HepG2 (cell line): ENCODE measurements around the gene PXMP4. TPM values are rescaled to one million over a fixed set of nuclear protein-coding genes. Genes with fewer than 3 reads are reported as not detected.

Source experiments
- ELF3 ChIP-seq: IDR thresholded peaks from 2 replicates; pipeline ENCODE4 v1.6.1; 2016; ENCODE audit warnings: missing genetic modification reagents, missing compliant biosample characterization
- GATAD1 ChIP-seq: IDR thresholded peaks from 2 replicates; pipeline ENCODE4 v1.6.1; 2016; ENCODE audit warnings: missing genetic modification reagents, missing compliant biosample characterization
- NR2F1 ChIP-seq, 2 experiments: fragments of 450-650 bp in 1 of 2; formaldehyde crosslinking in 1 of 2; IDR thresholded peaks; 2 replicates each; pipeline versions ENCODE4 v1.5.0 to v1.6.1; 2016 to 2020; ENCODE audit warnings: mild to moderate bottlenecking in 1 of 2, missing compliant biosample characterization in 1 of 2, missing genetic modification reagents in 1 of 2, moderate library complexity in 1 of 2
- TP53 ChIP-seq: sonication (generic); formaldehyde crosslinking; conservative IDR thresholded peaks from 2 replicates; pipeline ENCODE4 v1.4.0; 2020; ENCODE audit warnings: missing genetic modification reagents
- ZNF225 ChIP-seq: sonication (generic); formaldehyde crosslinking; IDR thresholded peaks from 2 replicates; pipeline ENCODE4 v1.4.0; 2020; ENCODE audit warnings: mild to moderate bottlenecking, missing genetic modification reagents
- ZNF556 ChIP-seq: sonication (generic); formaldehyde crosslinking; IDR thresholded peaks from 2 replicates; pipeline ENCODE4 v1.4.0; 2020; ENCODE audit warnings: mild to moderate bottlenecking, missing genetic modification reagents, borderline replicate concordance
- ZNF605 ChIP-seq: sonication (generic); formaldehyde crosslinking; IDR thresholded peaks from 2 replicates; pipeline ENCODE4 v1.8.0; 2022; ENCODE audit warnings: mild to moderate bottlenecking, missing genetic modification reagents
- ZNF747 ChIP-seq: sonication (generic); formaldehyde crosslinking; IDR thresholded peaks from 2 replicates; pipeline ENCODE4 v1.8.1; 2023; ENCODE audit warnings: missing genetic modification reagents, mild to moderate bottlenecking, borderline replicate concordance
- polyA plus RNA-seq, 8 experiments: library from polyadenylated mRNA; depleted of rRNA in 3 of 8; stranded (reverse) in 7 of 8; unstranded in 1 of 8; fragments of >200 nt; fragmentation: Illumina TruSeq in 4 of 8; extraction: Trizol in 4 of 8; gene quantifications; 2 replicates each; pipeline versions ENCODE4 v1.2.1 to v1.2.3, GENCODE V29; 2011 to 2016; ENCODE audit warnings: low read depth in 4 of 8, missing spikeins in 1 of 8, mixed read lengths in 1 of 8; ENCODE audit not compliant: insufficient read depth in 1 of 8
- total RNA-seq, 5 experiments: library from RNA; depleted of rRNA; stranded (reverse); fragments of >200 nt; fragmentation: Illumina TruSeq; extraction: Trizol; gene quantifications; 2 replicates each; pipeline ENCODE4 v1.2.3, GENCODE V29; 2016; ENCODE audit warnings: low read depth in 1 of 5
- TF ChIP-seq, protein P1 (sequence below): sonication (generic); formaldehyde crosslinking; IDR thresholded peaks from 2 replicates; pipeline ENCODE4 v1.5.1; 2020; ENCODE audit warnings: mild to moderate bottlenecking, missing genetic modification reagents, moderate library complexity
- TF ChIP-seq, protein P2 (sequence below), 2 experiments: IDR thresholded peaks; 2 replicates each; pipeline ENCODE4 v1.6.1; 2011 to 2012; ENCODE audit warnings: low read length in 2 of 2, borderline replicate concordance in 1 of 2, low read depth in 1 of 2, mild to moderate bottlenecking in 1 of 2, moderate library complexity in 1 of 2
- TF ChIP-seq, protein P3 (sequence below): IDR thresholded peaks from 2 replicates; pipeline ENCODE4 v1.6.1; 2016
- TF ChIP-seq, protein P4 (sequence below): sonication (generic); formaldehyde crosslinking; IDR thresholded peaks from 2 replicates; pipeline ENCODE4 v1.4.0; 2020; ENCODE audit warnings: mild to moderate bottlenecking, missing genetic modification reagents
- TF ChIP-seq, protein P5 (sequence below): sonication (generic); formaldehyde crosslinking; IDR thresholded peaks from 2 replicates; pipeline ENCODE4 v1.5.0; 2020; ENCODE audit warnings: missing genetic modification reagents, mild to moderate bottlenecking, borderline replicate concordance
- TF ChIP-seq, protein P6 (sequence below): sonication (generic); formaldehyde crosslinking; IDR thresholded peaks from 2 replicates; pipeline ENCODE4 v1.5.1; 2020; ENCODE audit warnings: mild to moderate bottlenecking, missing genetic modification reagents, moderate library complexity

PXMP4 gene
- total and polyA plus RNA-seq, 2 of the 13 experiments (the other 11 are each of a cell fraction or from before 2014, with no cell fraction given) = not detected

DNA sequence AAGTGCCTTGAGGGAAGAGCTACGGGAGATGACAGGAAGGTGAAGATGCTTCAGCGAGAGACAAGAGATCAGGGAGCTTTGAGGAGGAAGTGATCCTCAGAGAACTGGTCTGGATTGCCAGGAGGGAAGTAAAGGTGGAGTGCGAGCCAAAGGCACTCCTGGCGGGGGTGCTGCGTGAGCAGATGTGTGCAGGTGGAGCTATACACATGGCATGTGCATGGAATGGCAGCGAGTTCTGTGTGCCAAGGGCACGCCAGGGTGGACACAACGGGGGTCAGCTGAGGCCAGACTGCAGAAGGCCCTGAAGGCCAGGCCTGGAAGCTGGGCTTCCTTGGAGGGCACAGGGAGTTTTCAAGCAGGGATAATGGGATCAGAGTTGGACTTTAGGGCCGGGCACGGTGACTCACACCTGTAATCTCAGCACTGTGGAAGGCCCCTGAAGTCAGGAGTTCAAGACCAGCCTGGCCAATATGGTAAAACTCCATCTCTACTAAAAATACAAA lies 6.2 kb downstream of the PXMP4 start (continued):
- TF ChIP-seq, protein P1, sequence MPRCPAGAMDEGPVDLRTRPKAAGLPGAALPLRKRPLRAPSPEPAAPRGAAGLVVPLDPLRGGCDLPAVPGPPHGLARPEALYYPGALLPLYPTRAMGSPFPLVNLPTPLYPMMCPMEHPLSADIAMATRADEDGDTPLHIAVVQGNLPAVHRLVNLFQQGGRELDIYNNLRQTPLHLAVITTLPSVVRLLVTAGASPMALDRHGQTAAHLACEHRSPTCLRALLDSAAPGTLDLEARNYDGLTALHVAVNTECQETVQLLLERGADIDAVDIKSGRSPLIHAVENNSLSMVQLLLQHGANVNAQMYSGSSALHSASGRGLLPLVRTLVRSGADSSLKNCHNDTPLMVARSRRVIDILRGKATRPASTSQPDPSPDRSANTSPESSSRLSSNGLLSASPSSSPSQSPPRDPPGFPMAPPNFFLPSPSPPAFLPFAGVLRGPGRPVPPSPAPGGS = 0 out of 2 replicates have a peak, but pooled peaks have one; percentile 31
- TF ChIP-seq ELF3 (no peak), GATAD1 (no peak), TP53 (CRISPR knock-in tag) (no peak), NR2F1 (CRISPR knock-in tag; IDR thresholded peaks at IDR 0.05) (no peak), ZNF747 (CRISPR knock-in tag) (no peak), ZNF225 (CRISPR knock-in tag) (no peak; the same call in 1 of the 2 replicates), ZNF556 (CRISPR knock-in tag) (no peak), ZNF605 (no peak)
- TF ChIP-seq, protein P2, sequence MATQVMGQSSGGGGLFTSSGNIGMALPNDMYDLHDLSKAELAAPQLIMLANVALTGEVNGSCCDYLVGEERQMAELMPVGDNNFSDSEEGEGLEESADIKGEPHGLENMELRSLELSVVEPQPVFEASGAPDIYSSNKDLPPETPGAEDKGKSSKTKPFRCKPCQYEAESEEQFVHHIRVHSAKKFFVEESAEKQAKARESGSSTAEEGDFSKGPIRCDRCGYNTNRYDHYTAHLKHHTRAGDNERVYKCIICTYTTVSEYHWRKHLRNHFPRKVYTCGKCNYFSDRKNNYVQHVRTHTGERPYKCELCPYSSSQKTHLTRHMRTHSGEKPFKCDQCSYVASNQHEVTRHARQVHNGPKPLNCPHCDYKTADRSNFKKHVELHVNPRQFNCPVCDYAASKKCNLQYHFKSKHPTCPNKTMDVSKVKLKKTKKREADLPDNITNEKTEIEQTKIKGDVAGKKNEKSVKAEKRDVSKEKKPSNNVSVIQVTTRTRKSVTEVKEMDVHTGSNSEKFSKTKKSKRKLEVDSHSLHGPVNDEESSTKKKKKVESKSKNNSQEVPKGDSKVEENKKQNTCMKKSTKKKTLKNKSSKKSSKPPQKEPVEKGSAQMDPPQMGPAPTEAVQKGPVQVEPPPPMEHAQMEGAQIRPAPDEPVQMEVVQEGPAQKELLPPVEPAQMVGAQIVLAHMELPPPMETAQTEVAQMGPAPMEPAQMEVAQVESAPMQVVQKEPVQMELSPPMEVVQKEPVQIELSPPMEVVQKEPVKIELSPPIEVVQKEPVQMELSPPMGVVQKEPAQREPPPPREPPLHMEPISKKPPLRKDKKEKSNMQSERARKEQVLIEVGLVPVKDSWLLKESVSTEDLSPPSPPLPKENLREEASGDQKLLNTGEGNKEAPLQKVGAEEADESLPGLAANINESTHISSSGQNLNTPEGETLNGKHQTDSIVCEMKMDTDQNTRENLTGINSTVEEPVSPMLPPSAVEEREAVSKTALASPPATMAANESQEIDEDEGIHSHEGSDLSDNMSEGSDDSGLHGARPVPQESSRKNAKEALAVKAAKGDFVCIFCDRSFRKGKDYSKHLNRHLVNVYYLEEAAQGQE (IDR thresholded peaks at IDR 0.05; ENCODE audit: borderline replicate concordance in 1 of 2, low read depth in 1 of 2, low read length in 2 of 2) = no peak
- TF ChIP-seq, protein P3, sequence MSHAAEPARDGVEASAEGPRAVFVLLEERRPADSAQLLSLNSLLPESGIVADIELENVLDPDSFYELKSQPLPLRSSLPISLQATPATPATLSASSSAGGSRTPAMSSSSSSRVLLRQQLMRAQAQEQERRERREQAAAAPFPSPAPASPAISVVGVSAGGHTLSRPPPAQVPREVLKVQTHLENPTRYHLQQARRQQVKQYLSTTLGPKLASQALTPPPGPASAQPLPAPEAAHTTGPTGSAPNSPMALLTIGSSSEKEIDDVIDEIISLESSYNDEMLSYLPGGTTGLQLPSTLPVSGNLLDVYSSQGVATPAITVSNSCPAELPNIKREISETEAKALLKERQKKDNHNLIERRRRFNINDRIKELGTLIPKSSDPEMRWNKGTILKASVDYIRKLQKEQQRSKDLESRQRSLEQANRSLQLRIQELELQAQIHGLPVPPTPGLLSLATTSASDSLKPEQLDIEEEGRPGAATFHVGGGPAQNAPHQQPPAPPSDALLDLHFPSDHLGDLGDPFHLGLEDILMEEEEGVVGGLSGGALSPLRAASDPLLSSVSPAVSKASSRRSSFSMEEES (CRISPR knock-in tag) = no peak
- TF ChIP-seq, protein P4, sequence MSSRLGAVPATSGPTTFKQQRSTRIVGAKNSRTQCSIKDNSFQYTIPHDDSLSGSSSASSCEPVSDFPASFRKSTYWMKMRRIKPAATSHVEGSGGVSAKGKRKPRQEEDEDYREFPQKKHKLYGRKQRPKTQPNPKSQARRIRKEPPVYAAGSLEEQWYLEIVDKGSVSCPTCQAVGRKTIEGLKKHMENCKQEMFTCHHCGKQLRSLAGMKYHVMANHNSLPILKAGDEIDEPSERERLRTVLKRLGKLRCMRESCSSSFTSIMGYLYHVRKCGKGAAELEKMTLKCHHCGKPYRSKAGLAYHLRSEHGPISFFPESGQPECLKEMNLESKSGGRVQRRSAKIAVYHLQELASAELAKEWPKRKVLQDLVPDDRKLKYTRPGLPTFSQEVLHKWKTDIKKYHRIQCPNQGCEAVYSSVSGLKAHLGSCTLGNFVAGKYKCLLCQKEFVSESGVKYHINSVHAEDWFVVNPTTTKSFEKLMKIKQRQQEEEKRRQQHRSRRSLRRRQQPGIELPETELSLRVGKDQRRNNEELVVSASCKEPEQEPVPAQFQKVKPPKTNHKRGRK (CRISPR knock-in tag) = no peak
- TF ChIP-seq, protein P5, sequence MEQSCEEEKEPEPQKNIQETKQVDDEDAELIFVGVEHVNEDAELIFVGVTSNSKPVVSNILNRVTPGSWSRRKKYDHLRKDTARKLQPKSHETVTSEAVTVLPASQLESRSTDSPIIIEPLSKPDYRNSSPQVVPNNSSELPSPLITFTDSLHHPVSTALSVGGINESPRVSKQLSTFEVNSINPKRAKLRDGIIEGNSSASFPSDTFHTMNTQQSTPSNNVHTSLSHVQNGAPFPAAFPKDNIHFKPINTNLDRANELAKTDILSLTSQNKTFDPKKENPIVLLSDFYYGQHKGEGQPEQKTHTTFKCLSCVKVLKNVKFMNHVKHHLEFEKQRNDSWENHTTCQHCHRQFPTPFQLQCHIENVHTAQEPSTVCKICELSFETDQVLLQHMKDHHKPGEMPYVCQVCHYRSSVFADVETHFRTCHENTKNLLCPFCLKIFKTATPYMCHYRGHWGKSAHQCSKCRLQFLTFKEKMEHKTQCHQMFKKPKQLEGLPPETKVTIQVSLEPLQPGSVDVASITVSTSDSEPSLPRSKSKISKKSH (CRISPR knock-in tag) = no peak
- TF ChIP-seq, protein P6, sequence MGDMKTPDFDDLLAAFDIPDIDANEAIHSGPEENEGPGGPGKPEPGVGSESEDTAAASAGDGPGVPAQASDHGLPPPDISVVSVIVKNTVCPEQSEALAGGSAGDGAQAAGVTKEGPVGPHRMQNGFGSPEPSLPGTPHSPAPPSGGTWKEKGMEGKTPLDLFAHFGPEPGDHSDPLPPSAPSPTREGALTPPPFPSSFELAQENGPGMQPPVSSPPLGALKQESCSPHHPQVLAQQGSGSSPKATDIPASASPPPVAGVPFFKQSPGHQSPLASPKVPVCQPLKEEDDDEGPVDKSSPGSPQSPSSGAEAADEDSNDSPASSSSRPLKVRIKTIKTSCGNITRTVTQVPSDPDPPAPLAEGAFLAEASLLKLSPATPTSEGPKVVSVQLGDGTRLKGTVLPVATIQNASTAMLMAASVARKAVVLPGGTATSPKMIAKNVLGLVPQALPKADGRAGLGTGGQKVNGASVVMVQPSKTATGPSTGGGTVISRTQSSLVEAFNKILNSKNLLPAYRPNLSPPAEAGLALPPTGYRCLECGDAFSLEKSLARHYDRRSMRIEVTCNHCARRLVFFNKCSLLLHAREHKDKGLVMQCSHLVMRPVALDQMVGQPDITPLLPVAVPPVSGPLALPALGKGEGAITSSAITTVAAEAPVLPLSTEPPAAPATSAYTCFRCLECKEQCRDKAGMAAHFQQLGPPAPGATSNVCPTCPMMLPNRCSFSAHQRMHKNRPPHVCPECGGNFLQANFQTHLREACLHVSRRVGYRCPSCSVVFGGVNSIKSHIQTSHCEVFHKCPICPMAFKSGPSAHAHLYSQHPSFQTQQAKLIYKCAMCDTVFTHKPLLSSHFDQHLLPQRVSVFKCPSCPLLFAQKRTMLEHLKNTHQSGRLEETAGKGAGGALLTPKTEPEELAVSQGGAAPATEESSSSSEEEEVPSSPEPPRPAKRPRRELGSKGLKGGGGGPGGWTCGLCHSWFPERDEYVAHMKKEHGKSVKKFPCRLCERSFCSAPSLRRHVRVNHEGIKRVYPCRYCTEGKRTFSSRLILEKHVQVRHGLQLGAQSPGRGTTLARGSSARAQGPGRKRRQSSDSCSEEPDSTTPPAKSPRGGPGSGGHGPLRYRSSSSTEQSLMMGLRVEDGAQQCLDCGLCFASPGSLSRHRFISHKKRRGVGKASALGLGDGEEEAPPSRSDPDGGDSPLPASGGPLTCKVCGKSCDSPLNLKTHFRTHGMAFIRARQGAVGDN = peak; percentile 32; the same call in 1 of the 2 replicates
